Skeletal muscle tissue (tissue), 4 donors: ENCODE results near the gene AKAP13. TPM values are rescaled to one million over a fixed set of nuclear protein-coding genes. Genes with fewer than 3 reads are reported as not detected.

ENCODE experiments used
- H3K27ac ChIP-seq: one replicate; pipeline ENCODE4 v1.7.0; 2013; ENCODE audit warnings: mild to moderate bottlenecking, low read depth, low read length, inconsistent platforms
- H3K27me3 ChIP-seq, 3 donors: one replicate each; pipeline ENCODE4 v1.7.0; 2013; ENCODE audit warnings: low read length in 3 of 3; ENCODE audit not compliant: control insufficient read depth in 3 of 3, insufficient read depth in 3 of 3
- H3K36me3 ChIP-seq, 3 donors: one replicate each; pipeline ENCODE4 v1.7.0; 2013; ENCODE audit warnings: low read length in 3 of 3; ENCODE audit not compliant: control insufficient read depth in 3 of 3, insufficient read depth in 3 of 3
- H3K4me1 ChIP-seq, 3 donors: one replicate each; pipeline ENCODE4 v1.7.0; 2013; ENCODE audit warnings: low read length in 3 of 3, mild to moderate bottlenecking in 3 of 3; ENCODE audit not compliant: control insufficient read depth in 3 of 3, insufficient read depth in 3 of 3
- H3K4me3 ChIP-seq, 3 donors: one replicate each; pipeline ENCODE4 v1.7.0; 2013; ENCODE audit warnings: low read length in 3 of 3
- H3K9ac ChIP-seq, 3 donors: one replicate each; pipeline ENCODE4 v1.7.0; 2013; ENCODE audit warnings: low read length in 3 of 3, mild to moderate bottlenecking in 3 of 3, moderate library complexity in 2 of 3, low read depth in 1 of 3
- H3K9me3 ChIP-seq, 3 donors: one replicate each; pipeline ENCODE4 v1.7.0; 2013; ENCODE audit warnings: low read length in 3 of 3; ENCODE audit not compliant: control insufficient read depth in 3 of 3
- total RNA-seq: library from RNA; depleted of rRNA; stranded (reverse); fragments of >200 nt; gene quantifications from one replicate; pipeline ENCODE4 v1.2.3, GENCODE V29; 2014
- donor health status: Osteomylitis.

The AKAP13 gene
- total RNA-seq, 1 donor from 2014 or later = 129 TPM

DNA sequence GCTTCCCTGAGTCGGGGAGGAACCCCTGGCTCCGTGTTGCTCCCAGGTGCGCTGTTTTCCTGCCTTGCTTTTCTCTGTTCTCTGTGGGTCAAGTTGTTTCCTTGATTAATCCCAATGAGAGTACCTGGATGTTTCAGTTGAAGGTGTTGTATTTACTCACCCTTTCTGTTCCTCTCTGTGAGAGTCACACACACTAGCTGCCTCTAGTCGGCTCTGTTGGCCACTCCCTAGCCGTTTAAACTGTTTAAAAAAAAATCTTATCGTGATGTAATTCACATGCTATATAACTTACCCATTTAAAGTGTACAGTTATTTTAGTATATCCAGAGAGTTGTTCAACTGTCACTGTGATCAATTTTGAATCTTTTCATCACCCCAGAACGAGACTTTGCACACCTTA is 74.0 kb downstream of the AKAP13 start:
- no peak overlapping the region for H3K4me3 ChIP-seq
- H3K9ac ChIP-seq = no peak overlapping the region
- H3K4me1 ChIP-seq = no peaks in the 10 kb centered on the region
- no peaks in the 10 kb centered on the region for H3K36me3 ChIP-seq
- H3K9me3 ChIP-seq = peaks cover 0 to 3% (median 0%) of the 10 kb centered on the region in 3 donors
- no peak overlapping the region for H3K27ac ChIP-seq
- H3K27me3 ChIP-seq = no peaks in the 10 kb centered on the region

DNA sequence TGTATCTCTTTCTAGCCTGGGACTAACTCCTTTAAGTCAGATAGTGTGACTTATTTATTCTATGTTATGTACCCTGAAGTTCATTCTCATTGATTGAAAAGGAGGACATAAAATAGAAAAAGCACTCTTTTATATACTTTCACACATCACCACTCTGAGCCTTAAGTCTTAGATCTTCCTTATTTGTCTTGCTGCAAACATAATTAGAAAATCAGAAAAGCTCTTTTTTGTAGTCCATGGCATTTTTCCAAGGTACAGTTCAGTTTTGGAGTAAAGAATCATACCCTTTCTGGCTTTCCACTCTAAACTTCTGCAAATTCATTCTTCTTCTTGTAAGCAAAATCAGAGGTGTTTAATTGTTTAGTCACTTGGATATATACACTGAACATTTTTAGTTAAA is 75.5 kb downstream of the AKAP13 start:
- Histone ChIP-seq H3K4me1 (no peaks in the 10 kb centered on the region), H3K27ac (no peak overlapping the region), H3K9ac (no peak overlapping the region), H3K27me3 (no peaks in the 10 kb centered on the region), H3K9me3 (peaks cover 0 to 3% (median 0%) of the 10 kb centered on the region in 3 donors), H3K36me3 (no peaks in the 10 kb centered on the region), H3K4me3 (no peak overlapping the region)

DNA sequence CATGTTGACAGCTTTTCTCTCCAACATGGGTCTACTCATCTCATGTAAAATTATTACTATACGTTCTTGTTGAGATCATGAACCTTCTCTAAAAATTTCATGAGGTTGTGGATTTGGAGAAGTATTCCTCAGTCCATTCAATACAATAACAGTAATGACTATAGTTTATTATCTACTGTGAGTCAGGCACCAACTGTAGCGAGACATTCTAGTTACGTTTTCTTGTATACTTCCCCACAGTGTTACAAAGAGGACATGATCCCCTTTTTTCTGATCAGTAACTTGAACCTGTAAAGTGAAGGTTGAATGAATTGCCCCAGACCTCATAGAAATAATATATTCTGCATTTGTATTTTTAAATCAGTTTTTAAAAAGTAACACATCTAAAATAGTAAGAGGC is 76.4 kb downstream of the AKAP13 start:
- H3K9ac ChIP-seq = no peak overlapping the region
- no peaks in the 10 kb centered on the region for H3K27me3 ChIP-seq
- H3K4me1 ChIP-seq = no peaks in the 10 kb centered on the region
- H3K9me3 ChIP-seq = no peaks in the 10 kb centered on the region
- H3K27ac ChIP-seq = no peak overlapping the region
- no peaks in the 10 kb centered on the region for H3K36me3 ChIP-seq
- H3K4me3 ChIP-seq = no peak overlapping the region

DNA sequence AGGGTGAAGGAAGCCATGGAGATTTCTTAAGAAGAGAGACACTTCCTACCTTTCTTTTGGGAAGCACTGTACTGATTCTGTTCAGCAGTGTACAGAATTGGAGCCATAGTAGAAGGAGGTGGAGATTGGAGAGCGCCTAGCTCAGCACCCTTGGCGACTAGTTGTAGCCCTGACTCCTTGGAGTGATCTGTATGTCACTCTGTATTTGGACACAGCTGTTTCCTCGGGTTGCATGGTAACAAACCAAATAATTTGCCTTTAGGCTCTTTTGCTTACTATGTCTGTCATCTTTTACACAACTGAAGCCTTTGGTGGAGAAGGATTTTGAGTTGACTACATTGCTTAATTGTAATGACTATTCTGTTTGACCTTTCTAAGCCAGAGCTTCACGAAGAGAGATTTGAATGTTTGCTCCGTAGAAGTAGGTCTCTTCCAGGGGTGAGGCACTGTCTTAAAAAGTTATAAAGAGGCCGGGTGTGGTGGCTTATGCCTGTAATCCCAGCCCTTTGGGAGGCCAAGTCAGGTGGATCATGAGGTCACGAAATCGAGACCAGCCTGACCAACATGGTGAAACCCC is 77.1 kb downstream of the AKAP13 start:
- Histone ChIP-seq H3K4me3 (no peak overlapping the region), H3K36me3 (no peaks in the 10 kb centered on the region), H3K27ac (no peak overlapping the region), H3K4me1 (no peaks in the 10 kb centered on the region), H3K9me3 (no peaks in the 10 kb centered on the region), H3K27me3 (no peaks in the 10 kb centered on the region), H3K9ac (no peak overlapping the region)

DNA sequence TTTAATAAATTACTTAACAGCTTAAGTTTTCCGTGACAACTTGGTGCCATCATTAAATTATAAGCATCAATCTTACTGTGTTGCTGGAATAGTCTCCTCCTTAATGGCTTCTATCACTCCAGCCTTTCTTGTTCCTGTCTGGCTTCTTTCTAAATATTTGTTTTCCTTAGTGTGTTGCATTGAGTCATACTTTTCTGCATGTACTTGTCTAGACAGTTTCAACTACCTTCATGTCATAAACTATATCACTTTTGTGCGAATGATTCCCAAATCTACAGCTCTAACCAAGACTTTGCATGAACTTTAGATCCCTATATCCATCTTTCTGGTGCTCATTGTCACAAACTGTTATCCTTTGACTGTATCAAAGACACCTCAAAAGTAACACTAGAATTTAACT is 78.4 kb downstream of the AKAP13 start:
- Histone ChIP-seq H3K4me1 (peaks cover 0 to 2% (median 0%) of the 10 kb centered on the region in 3 donors), H3K27ac (no peak overlapping the region), H3K27me3 (no peaks in the 10 kb centered on the region), H3K9me3 (no peaks in the 10 kb centered on the region), H3K9ac (no peak overlapping the region), H3K36me3 (no peaks in the 10 kb centered on the region), H3K4me3 (no peak overlapping the region)

DNA sequence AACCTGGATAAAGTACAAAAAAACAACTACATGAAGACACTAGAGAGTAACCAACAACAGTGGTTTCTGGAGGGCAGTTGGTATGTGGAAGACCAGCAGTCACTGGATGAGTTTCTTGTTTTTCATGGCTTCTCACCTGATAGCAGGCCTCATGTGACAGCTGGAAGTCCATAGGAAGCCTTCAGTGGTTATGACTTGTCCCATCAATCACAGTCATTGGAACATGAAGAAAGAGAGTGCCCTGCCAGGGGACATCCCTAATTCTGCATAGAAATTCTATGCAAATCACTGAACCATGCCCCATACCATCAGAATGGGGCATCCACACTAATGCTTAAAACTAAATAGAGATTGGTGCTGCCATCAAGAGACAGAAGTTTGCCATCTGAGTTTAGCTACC is 81.6 kb downstream of the AKAP13 start:
- H3K27me3 ChIP-seq = no peaks in the 10 kb centered on the region

DNA sequence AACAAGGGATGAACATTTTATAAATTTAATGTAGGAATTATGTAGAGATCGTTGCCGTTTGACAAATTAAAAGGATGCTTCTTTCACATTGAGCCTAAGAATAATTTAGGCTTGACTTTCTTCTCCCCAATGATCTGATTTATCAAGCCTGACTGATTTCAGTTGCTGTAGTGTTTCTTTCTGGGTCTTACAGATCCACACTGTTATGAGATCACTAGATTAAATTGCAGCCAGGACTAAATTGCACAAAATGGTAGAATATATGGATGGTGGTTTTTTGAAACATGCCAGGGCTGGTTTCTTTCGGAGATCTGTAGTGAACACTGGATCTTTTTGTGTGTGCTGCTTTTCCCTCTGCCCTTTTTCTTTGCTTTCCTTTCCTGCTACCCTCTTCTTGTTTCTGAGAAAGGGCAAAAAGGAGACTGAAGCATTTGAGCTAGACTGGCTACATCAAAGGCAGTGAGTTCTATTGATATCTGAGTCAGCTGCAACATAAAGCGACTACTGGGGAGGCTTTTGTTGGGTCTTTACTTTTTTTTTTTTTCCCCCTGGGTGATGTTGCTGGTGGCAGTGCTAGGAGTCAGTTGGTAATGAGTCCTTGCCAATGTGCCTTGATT is 83.0 kb downstream of the AKAP13 start:
- no peaks in the 10 kb centered on the region for H3K9me3 ChIP-seq
- no peak overlapping the region for H3K27ac ChIP-seq
- H3K4me1 ChIP-seq = peaks cover 0 to 6% (median 5%) of the 10 kb centered on the region in 3 donors
- H3K36me3 ChIP-seq = no peaks in the 10 kb centered on the region
- H3K4me3 ChIP-seq = no peak overlapping the region
- H3K27me3 ChIP-seq = no peaks in the 10 kb centered on the region
- H3K9ac ChIP-seq = no peak overlapping the region

More for the DNA sequence above, 81.6 kb downstream of the AKAP13 start:
- H3K4me1 ChIP-seq = peaks cover 0 to 6% (median 5%) of the 10 kb centered on the region in 3 donors
- H3K9me3 ChIP-seq = no peaks in the 10 kb centered on the region
- no peak overlapping the region for H3K27ac ChIP-seq
- no peaks in the 10 kb centered on the region for H3K36me3 ChIP-seq
- H3K4me3 ChIP-seq = no peak overlapping the region
- H3K9ac ChIP-seq = no peak overlapping the region

DNA sequence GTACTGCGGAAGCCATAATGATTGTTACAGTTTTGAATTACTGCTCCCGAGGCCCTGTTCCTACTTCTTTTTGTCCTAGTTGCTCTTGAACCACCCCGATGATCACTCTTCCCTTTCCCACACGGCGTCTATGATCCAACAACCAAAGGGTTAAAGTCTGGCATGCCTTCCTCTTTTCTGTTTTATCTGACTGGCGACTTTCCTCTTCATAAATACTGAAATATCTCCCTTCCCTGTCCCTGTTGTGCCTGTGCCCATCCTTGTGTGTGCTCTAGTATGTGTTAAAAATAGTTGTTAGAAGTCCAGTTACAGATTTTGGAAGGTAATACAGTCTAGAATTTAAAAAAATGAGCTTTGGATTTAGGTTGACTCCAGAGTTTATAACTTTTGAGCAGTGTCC is 83.6 kb downstream of the AKAP13 start:
- peaks cover 0 to 6% (median 5%) of the 10 kb centered on the region in 3 donors for H3K4me1 ChIP-seq
- no peak overlapping the region for H3K4me3 ChIP-seq
- no peaks in the 10 kb centered on the region for H3K27me3 ChIP-seq
- no peaks in the 10 kb centered on the region for H3K9me3 ChIP-seq
- no peaks in the 10 kb centered on the region for H3K36me3 ChIP-seq
- no peak overlapping the region for H3K27ac ChIP-seq
- no peak overlapping the region for H3K9ac ChIP-seq

DNA sequence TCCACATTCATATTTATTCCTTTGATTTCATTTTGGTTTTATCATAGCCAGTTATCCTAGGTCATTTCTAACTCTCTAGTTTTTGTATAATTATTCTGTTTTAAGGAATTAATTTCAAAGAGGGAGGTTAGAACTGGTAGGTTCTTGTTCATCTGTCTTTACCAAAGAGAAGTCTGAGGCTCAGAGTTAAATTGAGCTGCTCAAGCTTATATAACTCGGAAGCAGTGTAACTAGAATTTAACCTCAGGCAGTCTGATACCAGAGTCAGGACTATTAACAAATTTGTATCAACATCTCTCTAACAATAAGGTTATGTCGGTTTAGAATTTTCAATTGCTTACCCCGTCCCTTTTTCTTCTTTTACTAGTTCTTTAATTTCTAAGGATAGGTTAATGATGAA is 84.1 kb downstream of the AKAP13 start:
- Histone ChIP-seq H3K27me3 (no peaks in the 10 kb centered on the region), H3K36me3 (no peaks in the 10 kb centered on the region), H3K4me1 (peaks cover 0 to 6% (median 5%) of the 10 kb centered on the region in 3 donors), H3K27ac (no peak overlapping the region), H3K9me3 (no peaks in the 10 kb centered on the region), H3K4me3 (no peak overlapping the region), H3K9ac (no peak overlapping the region)

DNA sequence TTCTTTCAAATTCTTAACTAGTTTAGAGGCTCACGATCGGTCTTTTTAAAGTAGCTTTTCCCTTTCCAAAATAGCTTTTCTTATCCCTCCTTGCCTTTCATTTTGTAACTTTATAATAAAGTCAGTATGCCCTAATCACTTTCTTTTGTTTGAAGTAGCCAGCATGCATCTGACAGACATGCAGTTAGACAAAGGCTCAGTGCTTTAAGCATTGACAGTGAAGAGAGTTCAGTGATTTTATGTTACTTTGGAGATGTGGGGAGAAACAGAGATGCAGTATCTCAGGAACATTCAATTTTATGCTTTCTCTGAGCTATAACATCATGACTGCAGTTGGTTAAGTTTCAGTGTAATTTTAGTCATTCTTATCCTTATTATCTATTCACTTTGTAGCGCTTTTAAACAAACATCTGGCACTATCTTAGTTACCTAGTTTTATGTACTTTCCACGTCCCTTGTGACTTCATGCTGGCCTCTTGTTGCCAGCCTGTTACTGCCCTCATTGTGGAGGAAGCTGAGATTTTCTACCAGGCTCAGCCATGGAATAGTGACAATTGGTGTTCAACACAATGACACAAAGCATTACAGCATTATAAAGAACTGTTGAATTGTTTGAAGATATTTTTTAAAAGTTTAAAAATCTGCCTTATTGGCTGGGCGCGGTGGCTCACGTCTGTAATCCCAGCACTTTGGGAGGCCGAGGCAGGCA is 90.3 kb downstream of the AKAP13 start:
- H3K9ac ChIP-seq = no peak overlapping the region
- H3K27ac ChIP-seq = no peak overlapping the region
- H3K4me1 ChIP-seq = peaks cover 0 to 2% (median 0%) of the 10 kb centered on the region in 3 donors
- no peaks in the 10 kb centered on the region for H3K36me3 ChIP-seq
- no peaks in the 10 kb centered on the region for H3K9me3 ChIP-seq
- H3K4me3 ChIP-seq = no peak overlapping the region
- H3K27me3 ChIP-seq = no peaks in the 10 kb centered on the region
